Keratinocyte (primary cell): ENCODE measurements around the gene MUC4. TPM values are rescaled to one million over a fixed set of nuclear protein-coding genes. Genes with fewer than 3 reads are reported as not detected.
"Not testable (repeated sequence)": the region's sequence is repeated elsewhere in the genome, so short reads cannot be mapped to it uniquely, and the experiment has no call there.

Experiments
- DNase-seq: peaks from one replicate; pipeline ENCODE4 v3.0.0-alpha.2; 2011; ENCODE audit warnings: low read depth, missing footprints, low spot score
- FAIRE-seq: peaks from 2 replicates; lab custom pipeline; 2011; peaks lifted over from hg19 to GRCh38; lab: Jason Lieb, UNC
- H2AFZ ChIP-seq: 2 replicates; pipeline ENCODE4 v1.6.0; 2012; ENCODE audit warnings: low read length, control low read depth, inconsistent platforms; ENCODE audit not compliant: control insufficient read depth
- H3K27ac ChIP-seq: 2 replicates; pipeline ENCODE4 v1.5.1; 2011; ENCODE audit warnings: low read length; ENCODE audit not compliant: control insufficient read depth, insufficient read depth
- H3K27me3 ChIP-seq: 3 replicates; pipeline ENCODE4 v1.6.0; 2011; ENCODE audit warnings: low read length; ENCODE audit not compliant: control insufficient read depth, insufficient read depth; ENCODE audit errors: extremely low read depth
- H3K36me3 ChIP-seq, 2 experiments: 2 replicates in 1 of 2; 3 replicates in 1 of 2; pipeline ENCODE4 v1.5.1; 2011; ENCODE audit warnings: low read length in 2 of 2, mild to moderate bottlenecking in 1 of 2; ENCODE audit not compliant: control insufficient read depth in 2 of 2, insufficient read depth in 2 of 2; ENCODE audit errors: extremely low read depth in 1 of 2
- H3K4me1 ChIP-seq: 3 replicates; pipeline ENCODE4 v1.5.1; 2011; ENCODE audit warnings: low read length; ENCODE audit not compliant: control insufficient read depth, insufficient read depth; ENCODE audit errors: extremely low read depth
- H3K4me2 ChIP-seq: 3 replicates; pipeline ENCODE4 v1.6.0; 2011; ENCODE audit warnings: low read depth, low read length; ENCODE audit not compliant: control insufficient read depth, insufficient read depth; ENCODE audit errors: extremely low read depth
- H3K4me3 ChIP-seq, 3 experiments: fragments of 200-600 bp in 1 of 3; sonication (generic) in 1 of 3; 2 replicates in 2 of 3; 3 replicates in 1 of 3; pipeline ENCODE4 v1.5.1; 2011 to 2016; ENCODE audit warnings: low read length in 3 of 3, mild to moderate bottlenecking in 3 of 3, control low read depth in 2 of 3, inconsistent platforms in 1 of 3, low read depth in 1 of 3, mixed read lengths in 1 of 3, mixed run types in 1 of 3, moderate library complexity in 1 of 3; ENCODE audit not compliant: control insufficient read depth in 2 of 3, insufficient read depth in 2 of 3; ENCODE audit errors: extremely low read depth in 1 of 3
- H3K79me2 ChIP-seq: 2 replicates; pipeline ENCODE4 v1.6.0; 2012; ENCODE audit warnings: low read length; ENCODE audit not compliant: control insufficient read depth, insufficient read depth
- H3K9ac ChIP-seq: 3 replicates; pipeline ENCODE4 v1.6.0; 2011; ENCODE audit warnings: low read length; ENCODE audit not compliant: control insufficient read depth, insufficient read depth; ENCODE audit errors: extremely low read depth
- H3K9me1 ChIP-seq: 3 replicates; pipeline ENCODE4 v1.6.0; 2011; ENCODE audit warnings: low read length; ENCODE audit not compliant: control insufficient read depth, insufficient read depth; ENCODE audit errors: extremely low read depth
- H3K9me3 ChIP-seq: 2 replicates; pipeline ENCODE4 v1.5.1; 2012; ENCODE audit warnings: low read depth, low read length; ENCODE audit not compliant: control insufficient read depth
- H4K20me1 ChIP-seq: 3 replicates; pipeline ENCODE4 v1.6.0; 2011; ENCODE audit warnings: low read length; ENCODE audit not compliant: control insufficient read depth, insufficient read depth; ENCODE audit errors: extremely low read depth
- dilution Hi-C: fragments of 300-500 bp; cut with MboI; formaldehyde crosslinking; loops from one replicate; pipeline ENCODE4 v1.7.0; 2020; ENCODE audit warnings: low sequenced_read_pairs; ENCODE audit not compliant: extremely low pct_ligation_motif_present
- polyA plus RNA-seq, 5 experiments: library from polyadenylated mRNA; depleted of rRNA in 3 of 5; stranded (reverse) in 3 of 5; stranded (forward) in 1 of 5; unstranded in 1 of 5; fragments of >200 nt; gene quantifications; 1 replicate in 1 of 5; 2 replicates in 3 of 5; 3 replicates in 1 of 5; pipeline versions ENCODE4 v1.2.1 to v1.2.3, GENCODE V29; 2011 to 2012; ENCODE audit warnings: missing spikeins in 2 of 5, low read depth in 1 of 5, low replicate concordance in 1 of 5

The MUC4 gene
- polyA plus RNA-seq, 1 donor (not counting 4 experiments of a cell fraction or from before 2014, with no cell fraction given): not detected

- H3K4me3 ChIP-seq, H3K9ac ChIP-seq, H2AFZ ChIP-seq, DNase-seq, H4K20me1 ChIP-seq, H3K4me1 ChIP-seq, H3K27ac ChIP-seq, H3K9me3 ChIP-seq, H3K36me3 ChIP-seq, dilution Hi-C loops, FAIRE-seq, H3K4me2 ChIP-seq, H3K79me2 ChIP-seq, H3K9me1 ChIP-seq: not testable (repeated sequence)
- H3K27me3 ChIP-seq: peaks cover 14% of the 10 kb centered on the region
Observed at GRCh38 chr3:195722139-195722995, 89.4 kb downstream of the MUC4 start.

GRCh38 chr3:195720831-195721506, 90.8 kb downstream of the MUC4 start, which contains the start of gene MUC20:
TSS of gene MUC20 (plus strand) at chr3:195720978. CDS start at chr3:195721008, 30 bp downstream.
- H3K9me3 ChIP-seq, H3K9me1 ChIP-seq, H4K20me1 ChIP-seq, H3K4me1 ChIP-seq, H3K27ac ChIP-seq, H2AFZ ChIP-seq, dilution Hi-C loops, H3K4me2 ChIP-seq, FAIRE-seq, H3K9ac ChIP-seq, H3K4me3 ChIP-seq, H3K79me2 ChIP-seq, H3K36me3 ChIP-seq, DNase-seq: not testable (repeated sequence)
- peaks cover 21% of the 10 kb centered on the region for H3K27me3 ChIP-seq

GRCh38 chr3:195719514-195720254, 92.0 kb downstream of the MUC4 start:
- DNase-seq, H3K4me2 ChIP-seq, H3K36me3 ChIP-seq, H3K27ac ChIP-seq, H4K20me1 ChIP-seq, FAIRE-seq, H2AFZ ChIP-seq, H3K4me1 ChIP-seq, H3K9me1 ChIP-seq, H3K4me3 ChIP-seq, H3K9ac ChIP-seq, dilution Hi-C loops, H3K9me3 ChIP-seq, H3K79me2 ChIP-seq: not testable (repeated sequence)
- H3K27me3 ChIP-seq: peaks cover 21% of the 10 kb centered on the region
